ENCODE results near the gene NRDC.

The NRDC gene, protein sequence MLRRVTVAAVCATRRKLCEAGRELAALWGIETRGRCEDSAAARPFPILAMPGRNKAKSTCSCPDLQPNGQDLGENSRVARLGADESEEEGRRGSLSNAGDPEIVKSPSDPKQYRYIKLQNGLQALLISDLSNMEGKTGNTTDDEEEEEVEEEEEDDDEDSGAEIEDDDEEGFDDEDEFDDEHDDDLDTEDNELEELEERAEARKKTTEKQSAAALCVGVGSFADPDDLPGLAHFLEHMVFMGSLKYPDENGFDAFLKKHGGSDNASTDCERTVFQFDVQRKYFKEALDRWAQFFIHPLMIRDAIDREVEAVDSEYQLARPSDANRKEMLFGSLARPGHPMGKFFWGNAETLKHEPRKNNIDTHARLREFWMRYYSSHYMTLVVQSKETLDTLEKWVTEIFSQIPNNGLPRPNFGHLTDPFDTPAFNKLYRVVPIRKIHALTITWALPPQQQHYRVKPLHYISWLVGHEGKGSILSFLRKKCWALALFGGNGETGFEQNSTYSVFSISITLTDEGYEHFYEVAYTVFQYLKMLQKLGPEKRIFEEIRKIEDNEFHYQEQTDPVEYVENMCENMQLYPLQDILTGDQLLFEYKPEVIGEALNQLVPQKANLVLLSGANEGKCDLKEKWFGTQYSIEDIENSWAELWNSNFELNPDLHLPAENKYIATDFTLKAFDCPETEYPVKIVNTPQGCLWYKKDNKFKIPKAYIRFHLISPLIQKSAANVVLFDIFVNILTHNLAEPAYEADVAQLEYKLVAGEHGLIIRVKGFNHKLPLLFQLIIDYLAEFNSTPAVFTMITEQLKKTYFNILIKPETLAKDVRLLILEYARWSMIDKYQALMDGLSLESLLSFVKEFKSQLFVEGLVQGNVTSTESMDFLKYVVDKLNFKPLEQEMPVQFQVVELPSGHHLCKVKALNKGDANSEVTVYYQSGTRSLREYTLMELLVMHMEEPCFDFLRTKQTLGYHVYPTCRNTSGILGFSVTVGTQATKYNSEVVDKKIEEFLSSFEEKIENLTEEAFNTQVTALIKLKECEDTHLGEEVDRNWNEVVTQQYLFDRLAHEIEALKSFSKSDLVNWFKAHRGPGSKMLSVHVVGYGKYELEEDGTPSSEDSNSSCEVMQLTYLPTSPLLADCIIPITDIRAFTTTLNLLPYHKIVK

DNA sequence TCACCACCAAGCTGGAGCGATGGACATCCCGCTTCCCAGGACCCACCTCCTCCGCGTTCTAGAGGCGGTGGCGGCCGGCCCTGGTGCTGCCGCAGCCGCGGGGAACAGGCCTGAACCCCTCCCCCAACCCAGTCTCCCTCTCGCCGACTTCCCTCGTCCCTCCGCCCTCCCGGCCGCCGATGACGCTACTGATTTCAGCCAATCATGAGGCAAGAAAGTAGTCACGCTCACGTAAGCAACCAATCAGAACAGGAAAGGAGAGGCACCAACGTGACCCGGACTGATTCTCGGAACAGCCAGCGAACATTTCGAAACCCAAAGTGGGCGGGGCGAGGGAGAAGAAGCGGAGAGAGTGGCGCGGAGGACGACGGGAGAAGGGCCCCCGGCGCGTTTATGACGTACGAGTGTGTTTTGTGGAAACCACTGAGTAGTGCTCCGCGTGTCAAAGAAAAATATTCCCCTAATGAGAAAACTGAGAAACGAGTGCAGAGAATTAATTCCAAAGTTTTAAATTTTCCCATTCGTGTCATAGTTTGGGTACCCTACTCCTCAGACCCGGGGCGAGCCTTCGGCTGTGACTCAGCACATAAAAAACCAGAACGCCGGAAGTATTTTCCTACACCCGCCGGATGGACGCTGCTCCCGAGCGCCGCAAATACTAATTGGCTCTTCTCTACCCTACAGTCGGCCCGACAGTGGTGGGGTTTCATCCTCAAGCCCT is at the start of gene NRDC:
Gene NRDC (minus strand): TSS at position 112 of the 721 bp plus-strand sequence. CDS start 112 bp downstream, outside the sequence.
- peak; percentile 99 for DNase-seq

DNA sequence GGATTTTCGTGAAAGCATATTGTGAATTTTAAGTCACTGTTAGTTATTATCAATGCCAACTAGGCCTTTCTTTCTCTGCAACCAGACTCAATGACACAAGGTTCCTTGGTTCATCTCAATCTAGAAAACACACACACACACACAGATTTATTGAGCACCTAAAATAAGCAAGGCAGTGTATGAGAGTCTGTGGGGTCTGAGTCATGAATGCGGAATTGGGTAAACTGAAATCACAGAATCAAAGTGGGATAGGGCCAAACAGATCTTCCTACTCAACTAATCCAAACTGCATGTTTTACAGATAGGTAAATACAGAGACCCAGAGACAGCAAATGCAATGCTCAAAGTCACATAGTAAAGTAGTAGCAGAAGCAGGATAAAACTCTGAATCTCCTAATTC is 48.5 kb upstream of the NRDC start:
- no peak for DNase-seq

DNA sequence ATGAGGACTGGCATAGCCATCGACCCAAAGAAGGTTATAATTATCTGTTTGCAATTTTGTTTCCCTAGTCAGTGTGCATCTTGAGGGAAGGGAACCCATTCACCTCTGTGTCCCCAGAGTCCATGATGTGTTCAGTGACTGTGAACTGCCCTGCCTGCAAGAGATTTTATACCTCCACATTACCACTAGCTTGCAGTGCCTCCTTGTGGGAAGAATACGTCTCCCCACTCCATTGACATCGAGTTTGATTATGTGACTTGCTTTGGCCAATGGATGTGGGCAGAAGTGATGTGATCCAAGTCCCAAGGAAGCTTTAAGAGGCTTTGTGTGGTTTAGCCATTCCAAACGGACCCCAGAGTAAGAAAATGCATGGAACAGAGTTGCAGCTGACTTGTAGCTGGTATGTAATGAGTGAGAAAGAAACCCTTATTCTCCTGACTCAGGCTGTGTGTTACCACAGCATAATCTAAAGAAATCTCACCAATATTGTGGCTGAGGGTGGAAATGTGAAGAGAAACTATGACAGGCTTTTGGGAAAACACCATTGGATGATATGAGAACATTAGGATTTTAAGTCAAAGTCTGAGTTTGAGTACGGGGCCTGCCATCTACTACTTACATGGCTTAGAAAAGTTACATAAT is 47.8 kb upstream of the NRDC start:
- DNase-seq: no peak

DNA sequence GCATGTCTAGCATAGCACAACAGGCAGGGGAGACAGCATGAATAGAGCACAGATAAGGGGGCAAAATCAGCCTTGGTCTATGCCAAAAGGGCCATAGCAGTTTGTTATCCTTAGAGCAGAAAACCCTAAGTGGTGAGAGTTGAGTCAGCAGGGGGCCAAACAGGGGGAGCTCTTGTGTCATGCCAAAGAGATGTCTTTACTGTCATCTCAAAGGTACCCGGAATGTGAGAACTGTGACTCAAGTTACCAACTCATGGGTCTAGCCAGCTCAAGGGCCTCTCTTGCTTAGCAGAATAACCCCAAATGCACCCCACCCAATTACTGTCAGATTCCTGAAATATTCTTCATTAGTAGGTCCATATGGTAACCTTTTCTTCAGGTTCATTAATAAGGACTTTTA is 45.9 kb upstream of the NRDC start:
- DNase-seq: no peak

DNA sequence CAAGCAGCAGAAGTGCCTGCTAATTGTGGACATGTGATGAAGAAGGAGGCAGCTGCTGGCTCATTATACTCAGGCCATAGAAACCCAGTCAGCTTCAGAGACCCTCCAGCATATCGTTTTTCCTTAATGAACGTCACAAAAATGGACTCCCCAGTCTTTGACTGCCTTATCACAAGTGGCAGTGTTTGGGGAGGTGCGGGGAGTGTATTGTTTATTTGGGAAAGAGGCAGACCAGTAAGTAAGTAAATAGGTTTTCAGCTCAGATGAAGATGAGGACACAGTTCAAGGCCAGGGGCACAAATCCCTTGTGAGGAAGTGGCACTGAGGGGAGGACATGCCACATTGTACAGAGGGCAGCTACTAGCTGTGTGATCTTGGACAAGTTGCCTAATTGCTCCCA is 43.5 kb upstream of the NRDC start:
- peak; percentile 37 for DNase-seq

DNA sequence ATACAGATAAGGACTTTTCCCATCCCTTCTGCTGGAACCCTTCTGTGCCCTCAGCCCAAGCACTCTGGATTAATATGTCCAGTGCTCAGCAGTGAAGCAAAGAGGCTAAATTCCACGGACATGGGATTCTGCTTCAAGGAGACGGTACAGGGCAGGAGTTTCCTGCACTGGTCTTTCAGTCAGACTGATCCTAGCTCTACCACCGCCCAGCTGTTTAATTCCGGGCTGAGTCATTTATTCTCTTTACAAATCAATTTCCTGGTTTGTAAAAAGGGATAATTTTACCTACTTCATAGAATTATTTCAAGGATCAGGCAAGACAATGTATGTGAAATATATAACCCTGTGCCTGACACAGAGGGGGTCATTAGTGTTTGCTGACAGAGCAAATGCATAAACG is 41.6 kb upstream of the NRDC start:
- no peak for DNase-seq

DNA sequence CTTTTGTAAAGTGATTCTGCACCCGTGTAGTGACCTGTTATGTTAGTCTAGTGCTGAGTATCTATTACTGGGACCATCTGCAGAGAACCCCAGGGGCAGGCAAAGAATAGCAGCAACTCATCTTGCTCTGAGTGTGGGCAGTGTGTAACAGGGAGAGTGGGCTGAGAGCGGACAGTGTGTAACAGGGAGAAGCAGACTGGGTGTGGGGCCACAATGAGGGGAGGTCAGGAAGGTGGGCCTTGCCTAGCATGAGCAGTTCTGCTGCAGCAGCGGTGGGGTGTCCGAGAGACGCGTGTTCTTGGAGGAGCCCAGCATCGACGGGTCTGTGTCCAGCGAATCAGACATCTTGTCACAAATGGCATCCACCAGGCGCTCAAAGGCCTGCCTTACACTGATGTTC is 41.2 kb upstream of the NRDC start:
- DNase-seq: no peak

DNA sequence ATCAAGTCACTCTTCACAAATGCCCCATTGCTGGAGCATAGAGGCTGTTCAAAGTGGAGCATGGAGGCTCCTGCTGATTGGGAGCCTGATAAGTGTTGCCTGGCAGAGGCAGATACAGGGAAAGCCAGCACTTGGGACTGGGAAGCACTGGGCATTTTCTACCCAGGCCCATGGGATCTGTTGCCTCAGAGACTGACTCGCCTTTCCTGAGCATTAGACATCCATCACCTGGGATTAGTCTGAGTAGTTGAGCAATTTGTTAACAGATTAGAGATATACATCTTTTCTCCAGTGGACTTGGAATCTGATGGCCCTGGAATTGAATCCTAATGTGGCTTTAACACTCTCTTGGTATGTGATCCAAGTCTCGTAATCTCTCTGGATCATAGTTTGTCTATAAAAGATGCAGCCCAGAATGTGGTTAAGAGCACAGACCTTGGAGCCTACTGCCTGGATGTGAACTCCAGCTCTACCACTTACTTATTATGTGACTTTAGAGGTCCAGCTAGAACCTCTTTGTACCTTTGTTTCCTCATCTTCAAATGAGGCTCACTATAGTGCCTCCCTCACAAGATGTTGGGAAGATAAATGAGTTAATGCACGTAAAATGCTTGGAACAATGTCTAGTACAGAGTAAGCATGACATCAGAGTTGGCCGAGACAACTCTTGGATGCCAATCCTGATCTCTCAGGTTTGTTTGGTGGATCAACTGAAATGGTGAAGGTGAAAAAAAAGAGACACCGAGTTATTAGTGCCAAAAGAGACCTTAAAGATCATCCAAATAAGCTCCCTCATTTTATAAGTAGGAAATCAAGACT is 38.3 kb upstream of the NRDC start:
- no peak for DNase-seq

DNA sequence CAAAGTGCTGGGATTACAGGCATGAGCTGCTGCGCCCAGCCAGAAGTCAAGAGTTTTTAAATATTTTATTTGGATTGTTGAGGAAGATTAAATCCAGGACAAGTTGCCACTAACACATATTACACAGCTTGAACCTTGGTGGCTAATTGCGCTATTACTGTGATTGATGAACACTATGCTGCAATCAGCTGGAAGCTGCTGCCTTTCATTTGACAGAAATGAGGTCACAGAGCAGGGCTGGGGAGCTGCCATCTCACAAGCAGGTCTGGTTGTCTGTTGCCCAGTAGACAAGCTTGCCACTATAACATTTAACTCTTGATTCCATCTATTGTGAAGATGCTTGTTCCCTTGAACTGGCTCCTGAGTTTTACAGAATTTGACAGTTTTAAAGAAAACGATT is 37.4 kb upstream of the NRDC start:
- DNase-seq: no peak

DNA sequence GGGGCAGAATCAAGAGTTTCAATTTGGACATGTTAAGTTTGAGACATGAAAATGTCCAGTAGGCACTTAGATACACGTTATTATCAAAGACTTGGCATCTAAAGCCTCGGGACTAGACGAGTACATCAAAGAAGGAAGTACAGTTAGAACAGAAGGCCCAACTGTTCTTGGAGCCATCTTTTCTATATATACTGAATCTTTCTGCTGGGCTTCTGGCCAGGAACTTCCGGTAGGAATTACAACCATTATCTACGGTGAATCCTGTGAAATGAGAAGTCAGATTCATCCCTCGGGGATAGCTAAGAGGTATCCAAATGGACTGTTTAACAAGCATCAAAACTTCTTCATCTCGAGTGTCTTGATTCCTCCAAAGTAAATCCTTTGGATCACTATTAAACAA is 34.4 kb upstream of the NRDC start:
- DNase-seq: no peak

DNA sequence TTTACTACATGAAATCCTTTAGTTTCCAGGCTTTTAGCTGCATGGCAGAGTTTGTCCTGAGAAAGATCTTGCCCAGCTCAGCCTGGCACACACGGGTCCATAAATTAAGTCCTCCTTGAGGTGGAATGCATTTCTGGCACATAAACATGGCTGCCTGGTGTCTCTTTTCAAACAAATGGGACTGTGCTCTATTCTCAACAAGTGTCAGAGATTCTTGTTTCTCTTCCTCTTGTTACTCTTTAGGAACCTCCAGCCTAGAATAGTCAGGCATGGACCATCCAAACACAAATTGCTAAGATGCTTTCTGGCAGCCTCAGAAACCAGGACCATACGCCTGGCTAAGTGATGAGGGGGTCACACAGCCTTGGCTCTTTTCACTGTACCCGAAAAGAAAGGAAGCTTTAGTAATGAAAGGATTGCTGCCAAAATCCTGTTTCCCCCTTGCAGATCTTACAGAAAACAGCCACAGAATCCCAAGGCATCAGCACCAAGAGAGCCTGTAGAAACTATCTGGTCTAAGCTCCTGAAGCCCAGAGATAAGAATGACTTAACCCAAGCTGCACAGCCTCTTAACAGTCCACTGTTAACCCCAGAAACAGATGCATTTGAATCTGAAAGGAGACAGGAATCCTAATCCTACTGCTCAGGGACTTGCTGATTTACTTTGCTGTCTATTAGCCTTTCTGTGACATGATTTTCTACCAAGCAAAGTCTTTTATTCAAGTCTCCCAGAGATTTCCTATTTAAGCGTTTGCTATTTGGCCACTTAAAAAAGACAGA is 31.9 kb upstream of the NRDC start:
- no peak for DNase-seq

DNA sequence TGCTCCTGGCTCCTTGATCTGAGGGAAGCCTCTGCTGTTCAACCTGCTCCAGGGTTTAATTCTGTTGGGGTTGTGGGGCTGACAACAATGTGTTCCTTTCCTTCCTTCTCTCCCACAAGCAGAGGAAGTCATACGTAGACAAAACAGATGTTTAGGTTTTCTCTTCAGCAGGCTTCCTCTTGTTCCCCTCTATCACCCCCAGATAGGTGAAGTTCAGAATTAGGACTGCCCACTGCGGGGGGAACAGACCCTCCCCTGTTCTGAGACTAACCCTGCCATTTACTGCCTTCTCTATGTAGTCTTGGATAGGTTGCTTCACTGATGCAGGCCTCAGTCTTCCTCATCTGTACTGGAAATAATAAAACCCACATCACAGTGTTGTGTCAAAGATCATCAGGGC is 30.0 kb upstream of the NRDC start:
- DNase-seq: no peak

DNA sequence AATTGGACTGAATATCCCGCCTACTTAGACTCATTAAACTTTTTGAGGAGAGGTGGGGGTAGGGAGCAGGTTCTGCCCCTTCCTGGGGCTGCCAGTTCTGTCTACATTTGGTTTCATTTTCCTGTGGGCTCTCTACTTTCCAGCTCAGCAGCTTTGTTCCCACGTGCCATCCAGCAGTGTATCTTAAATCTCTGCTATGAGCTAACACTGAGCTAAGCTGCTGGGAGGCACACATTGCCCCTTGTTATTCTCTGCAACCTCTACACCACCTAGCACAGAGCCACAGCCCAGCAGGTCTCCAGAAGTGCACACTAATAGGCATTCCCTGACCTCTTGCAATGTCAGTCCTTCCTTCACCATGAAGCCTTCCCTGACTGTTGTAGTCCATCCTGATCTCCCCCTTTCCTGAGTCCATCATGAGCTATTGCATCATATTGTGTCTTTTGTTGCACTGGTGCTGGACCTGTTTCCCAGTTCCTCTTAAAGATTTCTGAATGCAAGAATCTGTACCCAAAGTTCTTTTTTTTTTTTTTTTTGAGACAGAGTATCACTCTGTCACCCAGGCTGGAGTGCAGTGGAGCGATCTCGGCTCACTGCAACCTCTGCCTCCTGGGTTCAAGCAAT is 28.7 kb upstream of the NRDC start:
- DNase-seq: no peak

DNA sequence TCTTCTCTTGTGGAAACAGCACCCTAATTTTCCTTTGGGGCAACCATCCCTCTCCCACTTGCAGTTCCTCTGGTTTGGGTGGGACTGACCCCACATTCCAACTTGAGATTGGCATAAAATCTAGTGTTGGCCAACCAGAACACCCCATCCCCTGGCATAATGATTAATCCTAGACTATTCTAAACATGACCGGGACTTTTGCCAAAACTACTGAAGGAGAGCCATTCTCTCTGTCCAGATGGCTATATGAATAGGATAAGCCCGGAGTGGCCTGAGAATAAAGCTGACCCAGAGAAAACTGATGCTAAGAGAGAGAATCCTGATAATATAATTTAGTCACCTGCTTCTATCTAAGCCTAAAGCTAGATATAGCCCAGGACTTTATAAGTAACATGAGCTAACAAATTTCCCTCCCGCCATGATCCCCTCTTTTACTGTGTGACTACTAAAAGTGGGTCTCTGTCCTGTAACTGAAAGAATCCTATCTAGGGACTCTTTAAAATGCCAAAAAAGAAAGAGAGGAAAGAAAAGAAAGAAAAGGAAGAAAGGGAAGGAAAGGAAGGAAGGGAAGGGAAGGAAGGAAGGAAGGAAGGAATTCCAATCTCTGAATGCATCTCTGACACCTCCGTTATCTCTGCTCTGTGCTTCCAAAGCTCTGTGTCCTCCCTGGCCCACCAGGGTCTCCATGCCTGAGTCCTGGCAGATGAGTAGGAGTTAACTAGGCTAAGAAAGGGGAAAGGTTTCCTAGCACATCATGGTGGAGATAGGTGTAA is 28.0 kb upstream of the NRDC start:
- DNase-seq: peak; percentile 44

DNA sequence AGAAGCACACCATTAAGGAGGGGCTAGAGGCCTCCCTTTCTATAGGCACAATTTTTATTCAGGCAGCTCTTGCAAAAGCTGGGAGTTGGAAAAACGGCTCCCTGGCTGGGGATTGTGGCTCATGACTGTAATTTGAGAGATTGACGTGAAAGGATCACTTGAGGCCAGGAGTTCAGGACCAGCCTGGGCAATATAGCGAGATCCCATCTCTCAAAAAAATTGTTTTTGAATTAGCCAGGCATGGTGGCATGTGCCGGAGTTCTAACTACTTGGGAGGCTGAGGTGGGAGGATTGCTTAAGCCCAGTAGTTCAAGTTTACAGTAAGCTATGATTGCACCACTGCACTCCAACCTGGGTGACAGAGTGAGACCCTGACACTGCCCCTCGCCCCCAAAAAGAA is 23.9 kb upstream of the NRDC start:
- no peak for DNase-seq

DNA sequence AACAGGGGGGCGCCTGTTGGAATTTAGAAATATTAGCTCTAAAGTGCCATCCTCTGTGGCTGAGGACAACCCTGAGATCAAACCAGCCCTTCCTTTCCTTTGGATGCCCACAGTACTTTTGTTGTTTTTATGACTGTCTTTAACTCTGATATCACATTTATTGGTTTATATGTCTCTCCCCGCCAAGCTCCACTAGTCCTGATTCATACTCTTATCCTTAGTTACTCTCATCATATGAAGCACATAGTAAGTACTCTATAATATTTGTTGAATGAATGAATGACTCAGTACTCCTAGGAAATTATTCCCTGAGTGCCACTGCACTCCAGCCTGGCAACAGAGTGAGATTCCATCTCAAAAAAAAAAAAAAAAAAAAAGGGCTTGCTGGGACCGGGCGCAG is 22.6 kb upstream of the NRDC start:
- DNase-seq: no peak

DNA sequence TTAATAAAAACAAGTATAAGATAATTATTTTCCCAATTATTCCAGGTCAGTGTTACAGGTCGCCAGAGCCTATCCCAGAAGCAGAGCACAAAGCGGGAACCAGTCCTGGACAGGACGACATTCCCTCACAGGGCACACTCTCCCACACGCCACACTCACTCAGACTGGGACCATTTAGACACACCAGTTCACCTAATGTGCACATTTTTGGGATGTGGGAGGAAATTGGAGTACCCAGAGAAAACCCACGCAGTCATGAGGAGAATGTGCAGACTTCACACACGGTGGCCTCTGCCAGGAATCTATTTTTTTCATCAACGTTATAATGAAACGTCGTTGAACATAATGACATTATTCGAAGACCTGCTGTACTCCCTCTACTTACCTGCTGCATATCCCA is 20.5 kb upstream of the NRDC start:
- DNase-seq: no peak

DNA sequence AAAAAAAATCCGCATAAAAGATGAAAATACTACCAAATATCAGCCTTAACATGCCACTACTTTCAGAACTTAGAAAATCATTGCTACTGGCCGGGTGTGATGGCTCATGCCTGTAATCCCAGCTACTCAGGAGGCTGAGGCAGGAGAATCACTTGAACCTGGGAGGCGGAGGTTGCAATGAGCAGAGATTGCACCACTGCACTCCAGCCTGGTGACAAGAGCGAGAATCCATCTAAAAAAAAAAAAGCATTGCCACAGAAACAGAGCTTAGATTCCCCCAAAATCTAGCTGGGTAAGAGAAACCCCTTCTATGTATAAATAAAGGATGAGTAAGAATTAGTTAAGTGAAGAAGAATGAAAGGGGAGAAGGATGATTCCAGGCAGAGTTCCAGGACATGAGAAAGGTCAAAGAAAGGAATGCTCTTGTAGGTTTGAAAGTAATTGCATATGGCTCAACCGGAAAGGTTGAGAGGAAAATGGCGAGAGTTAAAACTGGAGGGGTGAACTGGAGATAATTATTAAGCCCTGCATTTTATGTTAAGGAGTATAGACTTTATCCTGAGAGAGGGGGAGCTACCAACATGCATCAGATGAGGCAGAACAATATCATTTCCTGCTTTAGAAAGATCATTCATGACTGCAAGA is 19.7 kb upstream of the NRDC start:
- DNase-seq: no peak

DNA sequence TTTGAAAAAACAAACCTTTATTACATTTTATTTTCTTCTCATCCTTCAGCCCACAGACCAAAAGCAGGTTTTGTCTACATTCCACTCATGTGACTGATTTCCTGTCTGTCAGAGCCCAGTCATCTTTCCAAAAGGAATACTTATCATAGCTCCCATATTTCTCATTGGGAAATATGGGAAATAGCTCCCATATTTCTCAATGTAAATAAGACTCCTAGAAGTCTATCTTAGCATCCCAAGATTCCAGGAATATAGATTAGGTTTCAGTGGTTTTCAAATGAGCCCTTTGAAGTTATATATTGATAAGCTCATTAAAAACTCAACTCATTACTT is 19.1 kb upstream of the NRDC start:
- DNase-seq: no peak
